Peyer's patch (tissue), 4 donors: ENCODE data around the gene LRRC47.

ENCODE experiments used
- POLR2A ChIP-seq, 2 donors: fragments of 450-650 bp; IDR thresholded peaks; one replicate each; pipeline ENCODE4 v1.5.1; 2017; ENCODE audit warnings: antibody characterized with exemption in 2 of 2, mild to moderate bottlenecking in 2 of 2, moderate library complexity in 2 of 2
- TF ChIP-seq, protein P1 (sequence below), 6 experiments: fragments of 450-650 bp in 4 of 6; fragments of 200-600 bp in 2 of 6; sonication (generic) in 1 of 6; IDR thresholded peaks; one replicate each; pipeline ENCODE4 v1.5.1; 2017 to 2019; ENCODE audit warnings: antibody characterized with exemption in 6 of 6, mild to moderate bottlenecking in 3 of 6, moderate library complexity in 1 of 6

DNA sequence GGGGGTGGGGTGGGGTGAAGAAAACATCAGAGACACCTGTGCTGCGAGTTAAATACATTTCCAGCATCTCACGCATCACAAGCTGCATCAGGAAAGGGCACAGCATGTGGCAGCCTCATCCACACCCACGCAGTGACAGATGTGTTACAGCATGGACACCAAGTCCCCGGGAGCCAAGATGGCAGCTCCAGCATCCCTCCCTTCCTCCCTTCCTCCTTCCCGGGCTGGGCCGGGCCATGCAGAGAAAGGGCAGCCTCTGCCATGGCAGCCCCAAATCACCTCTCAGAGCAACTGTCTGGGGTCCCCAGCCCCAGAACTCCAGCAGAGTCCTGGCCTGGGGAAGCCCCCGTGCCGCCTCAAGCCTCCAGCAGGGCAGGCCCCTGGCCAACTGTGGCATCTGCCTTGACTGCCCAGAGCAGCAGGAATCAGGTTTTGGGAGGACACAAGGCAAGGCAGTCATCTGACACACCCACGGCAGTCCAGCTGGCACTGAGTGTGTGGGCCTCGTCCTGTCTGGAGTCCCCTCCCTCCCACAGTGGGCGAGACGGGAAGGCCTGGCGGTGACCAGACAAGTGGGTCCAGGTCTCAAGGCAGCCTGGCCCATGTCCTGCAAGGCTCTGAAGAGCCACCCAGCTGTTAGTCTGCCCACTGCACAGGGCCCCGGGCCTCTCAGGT, 17.6 kb downstream of the LRRC47 start:
- TF ChIP-seq, protein P1, sequence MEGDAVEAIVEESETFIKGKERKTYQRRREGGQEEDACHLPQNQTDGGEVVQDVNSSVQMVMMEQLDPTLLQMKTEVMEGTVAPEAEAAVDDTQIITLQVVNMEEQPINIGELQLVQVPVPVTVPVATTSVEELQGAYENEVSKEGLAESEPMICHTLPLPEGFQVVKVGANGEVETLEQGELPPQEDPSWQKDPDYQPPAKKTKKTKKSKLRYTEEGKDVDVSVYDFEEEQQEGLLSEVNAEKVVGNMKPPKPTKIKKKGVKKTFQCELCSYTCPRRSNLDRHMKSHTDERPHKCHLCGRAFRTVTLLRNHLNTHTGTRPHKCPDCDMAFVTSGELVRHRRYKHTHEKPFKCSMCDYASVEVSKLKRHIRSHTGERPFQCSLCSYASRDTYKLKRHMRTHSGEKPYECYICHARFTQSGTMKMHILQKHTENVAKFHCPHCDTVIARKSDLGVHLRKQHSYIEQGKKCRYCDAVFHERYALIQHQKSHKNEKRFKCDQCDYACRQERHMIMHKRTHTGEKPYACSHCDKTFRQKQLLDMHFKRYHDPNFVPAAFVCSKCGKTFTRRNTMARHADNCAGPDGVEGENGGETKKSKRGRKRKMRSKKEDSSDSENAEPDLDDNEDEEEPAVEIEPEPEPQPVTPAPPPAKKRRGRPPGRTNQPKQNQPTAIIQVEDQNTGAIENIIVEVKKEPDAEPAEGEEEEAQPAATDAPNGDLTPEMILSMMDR (IDR thresholded peaks at IDR 0.05), result no peak
- TF ChIP-seq POLR2A (IDR thresholded peaks at IDR 0.05), result no peak
